ENCODE data around the gene RPL18A. TPM values are rescaled to one million over a fixed set of nuclear protein-coding genes. Genes with fewer than 3 reads are reported as not detected.

The RPL18A gene
- total and polyA plus RNA-seq, 2 of the 4 experiments (the other 2 are of a cell fraction), result 1,351 to 1,735 TPM

GRCh38 chr19:17883627-17884410 lies 24.1 kb downstream of the RPL18A start:
- Histone ChIP-seq H2BK5ac (ENCODE audit: low read depth, low read length, poor library complexity, severe bottlenecking) (no peak overlapping the region), H3K79me1 (ENCODE audit: low read depth in 1 of 2, low read length in 2 of 2) (no peaks in the 10 kb centered on the region), H3K9me3 (ENCODE audit: control insufficient read depth, insufficient read depth, low read length) (no peaks in the 10 kb centered on the region), H3K36me3 (ENCODE audit: control insufficient read depth, insufficient read depth, low read length) (no peaks in the 10 kb centered on the region), H4K8ac (ENCODE audit: low read depth in 2 of 2, low read length in 2 of 2) (no peak overlapping the region), H3K4me3 (ENCODE audit: insufficient read depth, low read depth, low read length) (no peak overlapping the region), H3K18ac (ENCODE audit: low read depth, low read length) (no peak overlapping the region), H3K4me1 (ENCODE audit: control insufficient read depth, insufficient read depth, low read length) (no peaks in the 10 kb centered on the region), H2AK5ac (ENCODE audit: low read depth, low read length) (no peak overlapping the region), H3K27me3 (ENCODE audit: control insufficient read depth, insufficient read depth, low read length) (peaks cover 3% of the 10 kb centered on the region), H2AK9ac (replicated peaks; ENCODE audit: low read depth, low read length, poor library complexity) (no peak overlapping the region), H3K9me1 (ENCODE audit: insufficient read depth, low read length) (no peaks in the 10 kb centered on the region), H4K20me1 (ENCODE audit: insufficient read depth, low read length) (no peaks in the 10 kb centered on the region), H3K23ac (ENCODE audit: low read depth, low read length) (no peak overlapping the region), H3K9ac (ENCODE audit: low read depth, low read length) (no peak overlapping the region), H3K4ac (ENCODE audit: low read depth, low read length) (no peak overlapping the region), H4K5ac (ENCODE audit: low read depth, low read length) (no peak overlapping the region), H4K91ac (ENCODE audit: insufficient read depth, low read depth, low read length) (no peak overlapping the region), H3K56ac (ENCODE audit: extremely low read depth, insufficient read depth, low read length) (no peak overlapping the region), H2BK20ac (ENCODE audit: low read depth, low read length) (no peak overlapping the region), H2BK15ac (ENCODE audit: low read depth, low read length) (no peak overlapping the region), H2BK120ac (ENCODE audit: low read depth, low read length) (no peak overlapping the region), H3K27ac (ENCODE audit: insufficient read depth, low read length) (no peak overlapping the region), H3K4me2 (ENCODE audit: low read depth, low read length) (no peak overlapping the region), H2AFZ (replicated peaks; ENCODE audit: low read length, poor library complexity) (no peak overlapping the region), H3K14ac (replicated peaks; ENCODE audit: low read depth, low read length) (no peak overlapping the region)
- ATAC-seq (ENCODE audit: low read depth) (no peak), DNase-seq (no peak)
- BruUV-seq (replicated peaks), result no TSS peak
- CTCF ChIA-PET, result no interaction called here
- POLR2A ChIA-PET (ENCODE audit: unreplicated experiment), result no interaction called here
- intact Hi-C loops (cut with micrococcal nuclease), result no loop called here
- dilution Hi-C loops (cut with HindIII; ENCODE audit: low sequenced_read_pairs, unreplicated experiment), result no loop called here
- TF ChIP-seq MAZ (IDR thresholded peaks at IDR 0.05; ENCODE audit: borderline replicate concordance, low read depth, low read length) (no peak), RAD21 (IDR thresholded peaks at IDR 0.05; ENCODE audit: low read length) (no peak), SMC3 (IDR thresholded peaks at IDR 0.05; ENCODE audit: low read depth, low read length) (no peak), CHD1 (IDR thresholded peaks at IDR 0.05; ENCODE audit: low read depth, low read length) (no peak), CEBPB (IDR thresholded peaks at IDR 0.05; ENCODE audit: low read depth, low read length) (no peak), BHLHE40 (IDR thresholded peaks at IDR 0.05; ENCODE audit: low read depth, low read length) (no peak), RFX5 (IDR thresholded peaks at IDR 0.05; ENCODE audit: low read depth, low read length) (no peak)
- TF ChIP-seq, protein P1, sequence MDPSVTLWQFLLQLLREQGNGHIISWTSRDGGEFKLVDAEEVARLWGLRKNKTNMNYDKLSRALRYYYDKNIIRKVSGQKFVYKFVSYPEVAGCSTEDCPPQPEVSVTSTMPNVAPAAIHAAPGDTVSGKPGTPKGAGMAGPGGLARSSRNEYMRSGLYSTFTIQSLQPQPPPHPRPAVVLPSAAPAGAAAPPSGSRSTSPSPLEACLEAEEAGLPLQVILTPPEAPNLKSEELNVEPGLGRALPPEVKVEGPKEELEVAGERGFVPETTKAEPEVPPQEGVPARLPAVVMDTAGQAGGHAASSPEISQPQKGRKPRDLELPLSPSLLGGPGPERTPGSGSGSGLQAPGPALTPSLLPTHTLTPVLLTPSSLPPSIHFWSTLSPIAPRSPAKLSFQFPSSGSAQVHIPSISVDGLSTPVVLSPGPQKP (IDR thresholded peaks at IDR 0.05; ENCODE audit: borderline replicate concordance, low read depth, low read length), result no peak
- TF ChIP-seq, protein P2, sequence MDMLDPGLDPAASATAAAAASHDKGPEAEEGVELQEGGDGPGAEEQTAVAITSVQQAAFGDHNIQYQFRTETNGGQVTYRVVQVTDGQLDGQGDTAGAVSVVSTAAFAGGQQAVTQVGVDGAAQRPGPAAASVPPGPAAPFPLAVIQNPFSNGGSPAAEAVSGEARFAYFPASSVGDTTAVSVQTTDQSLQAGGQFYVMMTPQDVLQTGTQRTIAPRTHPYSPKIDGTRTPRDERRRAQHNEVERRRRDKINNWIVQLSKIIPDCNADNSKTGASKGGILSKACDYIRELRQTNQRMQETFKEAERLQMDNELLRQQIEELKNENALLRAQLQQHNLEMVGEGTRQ (IDR thresholded peaks at IDR 0.05; ENCODE audit: low read depth, low read length), result no peak
- TF ChIP-seq, protein P3, sequence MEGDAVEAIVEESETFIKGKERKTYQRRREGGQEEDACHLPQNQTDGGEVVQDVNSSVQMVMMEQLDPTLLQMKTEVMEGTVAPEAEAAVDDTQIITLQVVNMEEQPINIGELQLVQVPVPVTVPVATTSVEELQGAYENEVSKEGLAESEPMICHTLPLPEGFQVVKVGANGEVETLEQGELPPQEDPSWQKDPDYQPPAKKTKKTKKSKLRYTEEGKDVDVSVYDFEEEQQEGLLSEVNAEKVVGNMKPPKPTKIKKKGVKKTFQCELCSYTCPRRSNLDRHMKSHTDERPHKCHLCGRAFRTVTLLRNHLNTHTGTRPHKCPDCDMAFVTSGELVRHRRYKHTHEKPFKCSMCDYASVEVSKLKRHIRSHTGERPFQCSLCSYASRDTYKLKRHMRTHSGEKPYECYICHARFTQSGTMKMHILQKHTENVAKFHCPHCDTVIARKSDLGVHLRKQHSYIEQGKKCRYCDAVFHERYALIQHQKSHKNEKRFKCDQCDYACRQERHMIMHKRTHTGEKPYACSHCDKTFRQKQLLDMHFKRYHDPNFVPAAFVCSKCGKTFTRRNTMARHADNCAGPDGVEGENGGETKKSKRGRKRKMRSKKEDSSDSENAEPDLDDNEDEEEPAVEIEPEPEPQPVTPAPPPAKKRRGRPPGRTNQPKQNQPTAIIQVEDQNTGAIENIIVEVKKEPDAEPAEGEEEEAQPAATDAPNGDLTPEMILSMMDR (conservative IDR thresholded peaks at IDR 0.05; ENCODE audit: low read depth, low read length), result no peak
- WGBS, 2 experiments (ENCODE audit: extremely low coverage in 2 of 2, insufficient read length in 1 of 2), result 77% methylated on average over 26 of the region's 33 CpGs; no CpG with 5 or more reads in 1 of the 2 experiments
- in situ Hi-C loops (cut with MboI; ENCODE audit: low sequenced_read_pairs), result no loop called here
